ENCODE data around the gene TYRP1.
"Not testable (repeated sequence)": the region's sequence is repeated elsewhere in the genome, so short reads cannot be mapped to it uniquely, and the experiment has no call there.

TYRP1 gene, protein sequence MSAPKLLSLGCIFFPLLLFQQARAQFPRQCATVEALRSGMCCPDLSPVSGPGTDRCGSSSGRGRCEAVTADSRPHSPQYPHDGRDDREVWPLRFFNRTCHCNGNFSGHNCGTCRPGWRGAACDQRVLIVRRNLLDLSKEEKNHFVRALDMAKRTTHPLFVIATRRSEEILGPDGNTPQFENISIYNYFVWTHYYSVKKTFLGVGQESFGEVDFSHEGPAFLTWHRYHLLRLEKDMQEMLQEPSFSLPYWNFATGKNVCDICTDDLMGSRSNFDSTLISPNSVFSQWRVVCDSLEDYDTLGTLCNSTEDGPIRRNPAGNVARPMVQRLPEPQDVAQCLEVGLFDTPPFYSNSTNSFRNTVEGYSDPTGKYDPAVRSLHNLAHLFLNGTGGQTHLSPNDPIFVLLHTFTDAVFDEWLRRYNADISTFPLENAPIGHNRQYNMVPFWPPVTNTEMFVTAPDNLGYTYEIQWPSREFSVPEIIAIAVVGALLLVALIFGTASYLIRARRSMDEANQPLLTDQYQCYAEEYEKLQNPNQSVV

GRCh38 chr9:12693141-12693540 lies at the start of gene TYRP1:
TYRP1 (plus strand) TSS chr9:12693385; CDS start chr9:12693997, 612 bp downstream.
- no peak for DNase-seq

DNA sequence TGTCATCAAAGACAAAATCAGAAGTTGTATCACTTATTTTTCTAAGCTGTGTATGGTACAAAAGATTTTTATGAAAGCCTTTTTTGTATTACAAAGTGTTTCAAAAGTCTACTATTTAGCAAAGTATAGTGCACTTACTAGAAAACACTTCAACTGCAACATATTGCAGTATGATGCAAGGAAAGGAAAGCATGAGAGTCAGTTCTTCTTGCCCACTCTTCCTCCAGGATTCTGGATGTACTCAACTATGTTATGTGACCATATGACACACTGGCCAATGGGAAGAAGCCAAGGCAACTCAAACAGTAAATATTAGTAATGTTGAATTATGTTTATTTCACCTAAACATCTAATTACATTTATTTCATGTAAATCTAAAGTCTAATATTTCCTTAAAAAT lies 49.5 kb upstream of the TYRP1 start:
- no peak for DNase-seq

- DNase-seq, result no peak
These were observed 44.3 kb upstream of the TYRP1 start for GRCh38 chr9:12648925-12649324.

DNA sequence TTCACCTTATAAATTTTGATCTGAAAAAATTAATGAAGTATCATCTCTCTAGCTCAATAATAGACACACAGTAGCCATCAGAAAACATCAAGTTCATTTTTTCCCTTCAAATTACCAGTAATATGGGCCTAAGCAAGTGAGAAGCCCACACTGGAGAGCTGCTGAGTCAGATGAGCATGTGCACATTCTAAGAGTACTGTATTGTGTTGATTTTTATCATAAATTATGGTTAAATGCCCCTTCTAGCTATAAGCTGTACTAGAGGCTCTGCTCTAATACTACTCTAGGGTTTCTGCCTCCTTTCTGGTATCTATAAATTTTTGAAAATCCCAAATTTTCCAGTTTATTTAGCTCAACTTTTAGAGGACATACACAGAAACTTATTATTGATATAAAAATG lies 42.1 kb upstream of the TYRP1 start:
- no peak for DNase-seq

DNA sequence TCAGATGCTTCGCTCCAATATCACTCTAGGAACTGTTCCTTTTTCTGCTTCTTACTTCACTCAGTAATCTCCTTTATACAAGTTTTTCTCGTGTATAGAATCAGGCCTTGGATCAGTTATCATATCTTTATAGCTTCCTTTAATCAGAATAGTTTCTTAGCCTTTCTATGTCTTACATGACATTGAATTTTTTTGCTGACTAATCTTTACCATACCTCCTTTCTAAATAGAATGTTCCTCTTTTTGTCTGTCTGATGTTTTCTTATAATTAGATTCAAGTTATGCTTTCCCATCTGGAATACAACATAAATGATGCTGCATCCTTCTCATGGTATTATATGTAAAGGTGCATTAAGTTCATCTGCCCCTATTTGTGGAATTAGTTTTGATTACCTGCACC lies 40.2 kb upstream of the TYRP1 start:
- no peak for DNase-seq

DNA sequence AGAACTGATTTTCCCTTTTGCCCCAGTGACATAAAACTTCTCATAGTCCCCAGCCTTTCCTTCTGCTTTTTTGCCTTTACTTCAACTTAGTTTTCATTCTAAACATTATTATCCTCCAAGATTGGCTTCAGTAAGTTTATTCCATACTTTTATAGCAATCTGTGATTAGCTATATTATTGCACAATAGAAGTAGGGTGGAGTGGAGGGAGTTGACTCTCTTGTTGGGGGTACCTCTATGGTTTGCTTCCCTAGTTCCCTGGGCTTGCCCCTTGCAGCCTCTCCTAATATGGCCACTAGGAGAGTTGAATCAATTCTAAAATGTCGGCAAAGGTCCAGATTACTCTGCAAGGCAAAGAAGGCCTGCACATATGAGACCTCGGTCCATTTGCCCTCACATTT lies 36.4 kb upstream of the TYRP1 start:
- DNase-seq, result no peak

GRCh38 chr9:12657233-12657632 lies 36.0 kb upstream of the TYRP1 start:
- no peak for DNase-seq

DNA sequence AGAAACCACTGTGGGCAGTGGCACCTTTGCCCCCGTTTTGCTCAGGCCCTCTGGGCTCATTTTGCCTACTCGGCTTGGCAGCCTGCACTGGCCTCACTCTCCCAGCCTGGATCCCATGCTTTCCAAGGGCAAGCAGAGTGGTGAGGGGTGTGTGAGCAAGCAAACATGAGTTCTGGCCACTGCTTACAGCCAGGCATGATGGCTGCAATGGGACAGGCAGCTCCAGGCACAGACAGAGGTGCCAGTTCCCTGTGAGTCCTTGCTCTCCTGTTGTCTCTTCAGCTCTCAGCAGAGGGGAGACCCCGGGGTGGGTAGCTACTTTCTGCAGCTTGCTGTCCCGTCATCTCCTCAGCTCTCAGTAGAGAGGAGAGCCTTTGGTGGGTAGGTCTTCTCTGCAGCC lies 35.2 kb upstream of the TYRP1 start:
- no peak for DNase-seq

DNA sequence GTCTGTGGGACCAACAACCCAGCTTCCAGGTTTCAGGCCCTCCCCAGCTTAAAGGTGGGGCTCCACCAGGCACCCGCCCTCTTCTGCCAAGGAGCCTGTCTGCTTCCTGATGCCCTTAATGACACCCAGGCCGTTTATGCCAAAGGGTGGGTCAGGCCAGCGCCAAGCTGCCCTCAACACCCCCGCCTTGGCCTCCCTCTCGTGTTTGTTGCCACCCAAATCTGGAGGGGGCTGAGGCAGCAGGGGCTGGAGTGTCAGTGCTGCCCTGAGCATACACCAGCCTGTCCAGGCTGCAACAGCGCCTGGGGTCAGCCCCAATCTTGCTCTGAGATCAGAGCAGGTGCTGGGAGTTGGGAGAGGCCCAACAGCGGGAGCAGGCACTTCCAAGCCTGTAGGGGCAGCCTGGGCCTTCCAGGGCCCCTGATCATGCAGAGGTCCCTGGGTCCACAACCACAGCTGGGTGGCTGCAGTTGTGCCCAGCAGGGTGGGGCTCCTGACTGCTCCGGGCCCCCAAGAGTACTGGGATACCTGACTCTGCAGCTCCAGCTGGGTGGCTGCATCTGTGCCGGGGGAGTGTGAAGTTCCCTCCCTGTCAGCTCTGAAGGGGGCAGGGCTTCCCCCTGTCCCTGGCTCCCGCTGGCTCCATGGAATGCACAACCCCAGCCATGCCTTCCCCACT lies 34.5 kb upstream of the TYRP1 start:
- no peak for DNase-seq

GRCh38 chr9:12659220-12659619 lies 34.0 kb upstream of the TYRP1 start:
- no peak for DNase-seq

DNA sequence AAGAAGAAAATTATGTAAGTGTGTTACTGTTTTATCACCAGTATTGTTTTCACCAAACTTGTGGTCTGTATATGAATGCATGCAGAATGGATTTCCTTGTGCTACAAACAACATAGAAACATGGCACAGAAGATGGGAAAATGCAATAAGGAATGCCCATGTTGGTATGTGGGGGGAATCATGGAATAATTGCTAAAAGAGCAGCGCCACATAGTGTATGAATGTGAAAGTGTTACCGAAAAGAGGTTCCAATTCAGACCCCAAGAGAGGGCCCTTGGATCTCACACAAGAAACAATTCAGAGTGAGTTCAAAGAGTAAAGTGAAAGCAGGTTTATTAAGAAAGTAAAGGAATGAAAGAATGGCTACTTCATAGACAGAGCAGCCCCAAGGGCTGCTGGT lies 26.4 kb upstream of the TYRP1 start:
- no peak for DNase-seq

GRCh38 chr9:12667892-12668291 lies 25.3 kb upstream of the TYRP1 start:
- no peak for DNase-seq

- DNase-seq, result no peak
These were observed 23.2 kb upstream of the TYRP1 start for GRCh38 chr9:12670006-12670405.

GRCh38 chr9:12674961-12675360 lies 18.2 kb upstream of the TYRP1 start:
- DNase-seq, result no peak

DNA sequence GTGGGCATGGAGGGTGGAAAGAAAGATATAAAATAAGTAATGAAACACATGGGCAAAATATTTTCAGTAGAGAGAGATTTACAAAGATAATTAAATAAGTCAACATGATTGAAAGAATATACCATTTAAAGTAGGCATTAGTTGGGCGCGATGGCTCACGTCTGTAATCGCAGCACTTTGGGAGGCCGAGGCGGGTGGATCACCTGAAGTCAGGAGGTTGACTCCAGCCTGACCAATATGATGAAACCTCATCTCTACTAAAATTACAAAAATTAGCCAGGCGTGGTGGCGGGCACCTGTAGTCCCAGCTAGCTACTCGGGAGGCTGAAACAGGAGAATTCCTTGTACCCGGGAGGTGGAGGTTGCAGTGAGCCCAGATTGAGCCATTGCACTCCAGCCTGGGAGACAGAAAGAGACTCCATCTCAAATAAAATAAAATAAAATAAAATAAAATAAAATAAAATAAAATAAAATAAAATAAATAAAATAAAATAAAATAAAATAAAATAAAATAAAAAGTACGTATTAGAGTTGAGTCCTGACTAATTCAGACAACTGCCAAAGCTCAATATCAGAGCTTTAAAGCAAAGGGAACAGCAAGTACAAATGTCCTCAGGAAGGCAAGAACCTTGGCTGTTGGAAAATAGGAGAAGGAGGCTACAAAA lies 15.6 kb upstream of the TYRP1 start:
- not testable (repeated sequence) for DNase-seq

DNA sequence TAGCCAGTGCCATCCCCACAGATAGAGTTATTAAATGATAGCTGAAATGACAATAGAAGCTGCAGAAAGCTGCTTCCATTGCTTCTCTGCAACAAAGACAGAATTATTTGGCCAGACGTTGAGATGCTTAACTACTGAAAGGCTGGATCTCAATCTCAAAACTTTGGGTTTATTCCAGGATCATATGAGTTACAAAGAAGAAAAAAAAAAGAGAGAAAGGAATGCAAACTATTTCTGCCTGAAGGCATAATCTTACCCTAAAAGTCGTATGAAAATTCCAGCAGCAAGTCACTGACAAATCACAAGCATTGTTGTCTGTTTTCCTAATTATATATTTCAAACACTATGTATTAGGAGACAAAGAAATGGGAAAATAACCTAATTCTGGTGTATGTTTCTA lies 12.8 kb upstream of the TYRP1 start:
- DNase-seq, result no peak

GRCh38 chr9:12680757-12681156 lies 12.4 kb upstream of the TYRP1 start:
- DNase-seq, result no peak

DNA sequence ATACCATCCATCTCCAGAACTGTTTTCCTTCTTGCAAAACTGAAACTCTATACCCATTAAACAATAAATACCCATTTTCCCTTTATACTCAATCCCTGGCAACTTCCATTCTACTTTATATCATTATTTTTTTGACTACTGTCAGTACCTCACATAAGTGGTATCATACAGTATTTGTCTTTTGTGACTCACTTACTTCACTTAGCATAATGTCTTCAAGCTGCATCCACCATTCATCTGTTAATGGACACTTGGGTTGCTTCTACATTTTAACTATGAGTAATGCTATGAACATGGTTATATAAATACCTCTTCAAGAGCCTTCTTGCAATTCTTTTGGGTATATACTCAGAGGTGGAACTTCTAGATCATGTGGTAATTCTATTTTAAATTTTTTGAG lies 11.6 kb upstream of the TYRP1 start:
- no peak for DNase-seq

DNA sequence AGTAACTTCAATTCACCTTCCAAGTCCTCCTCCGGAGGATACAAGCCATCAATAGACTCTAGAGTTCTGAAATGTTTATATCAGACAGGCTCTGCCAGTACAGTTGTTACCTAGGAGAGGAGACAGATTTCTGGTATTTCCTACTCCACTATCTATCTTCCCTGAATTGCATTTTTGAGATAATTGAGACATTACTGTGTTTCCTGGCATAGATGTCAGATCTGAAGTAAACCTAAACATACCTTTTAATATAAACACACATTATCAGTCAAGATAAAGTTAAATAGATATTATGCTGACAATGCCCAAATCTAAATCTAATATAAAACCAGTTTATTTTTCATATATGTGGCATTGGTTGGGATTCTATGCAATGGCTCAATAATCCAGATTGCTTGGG lies 8.2 kb upstream of the TYRP1 start:
- no peak for DNase-seq

DNA sequence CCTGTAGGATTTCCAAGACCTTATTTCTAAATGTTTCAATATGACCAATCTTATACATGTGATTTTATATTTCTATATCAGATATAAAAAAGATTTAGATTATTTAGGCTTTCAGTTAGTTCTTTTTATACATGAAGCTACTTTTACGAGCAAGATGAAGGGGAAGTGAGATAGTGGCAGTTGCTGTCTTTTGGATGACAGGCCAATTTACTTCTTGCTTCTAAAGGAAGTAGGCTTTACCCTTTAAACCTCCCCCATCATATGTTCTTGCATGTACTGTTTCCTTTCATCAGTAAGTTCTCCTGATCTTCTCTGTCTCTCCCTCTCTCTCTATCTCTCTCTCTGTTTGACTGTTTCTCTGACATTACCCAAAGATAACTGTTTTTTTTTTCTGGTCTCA lies 4.0 kb upstream of the TYRP1 start:
- no peak for DNase-seq

GRCh38 chr9:12694013-12694412 lies 828 bp downstream of the TYRP1 start:
- DNase-seq, result no peak

- DNase-seq, result no peak
These were observed 2.3 kb downstream of the TYRP1 start for GRCh38 chr9:12695474-12695873.

DNA sequence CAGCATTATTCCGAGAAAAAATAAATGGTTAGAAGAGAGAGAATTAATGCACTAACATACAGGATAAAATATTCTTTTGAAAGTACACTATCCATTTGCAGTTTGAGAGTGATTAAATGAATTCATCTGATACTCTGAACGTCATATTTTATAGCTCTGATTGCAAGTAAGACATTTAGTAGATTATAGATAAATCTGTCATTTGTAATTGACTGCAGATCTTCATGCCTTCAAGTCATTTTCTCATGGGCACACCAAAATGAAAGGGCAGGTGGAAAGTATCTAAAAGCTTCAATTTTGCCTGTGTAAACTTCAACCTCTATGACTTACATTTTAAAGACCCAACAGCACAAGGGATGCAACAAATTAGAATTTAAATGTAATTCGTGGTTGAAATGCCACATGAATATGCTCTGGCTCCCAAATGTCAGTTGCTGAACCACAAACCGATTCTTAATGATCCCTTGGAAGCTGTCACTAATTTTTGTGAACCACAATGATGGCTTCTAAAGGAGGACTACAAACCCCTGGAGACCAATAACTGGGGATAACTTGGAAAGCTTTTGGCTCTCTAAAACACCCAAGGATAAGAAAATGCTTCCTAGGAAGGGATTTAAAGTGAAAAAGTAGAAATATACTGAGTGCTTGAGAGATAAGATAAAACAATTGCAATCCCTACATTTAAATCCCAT lies 3.9 kb downstream of the TYRP1 start:
- no peak for DNase-seq

Measured in NCI-H1092 treated with DMSO at 0.1 percent for 48 hours (cell line).